ENCODE measurements around the gene NEAT1.

The NEAT1 gene

GRCh38 chr11:65487467-65488272 is 65.1 kb downstream of the NEAT1 start:
- peak; percentile 49 to 81 for DNase-seq

DNA sequence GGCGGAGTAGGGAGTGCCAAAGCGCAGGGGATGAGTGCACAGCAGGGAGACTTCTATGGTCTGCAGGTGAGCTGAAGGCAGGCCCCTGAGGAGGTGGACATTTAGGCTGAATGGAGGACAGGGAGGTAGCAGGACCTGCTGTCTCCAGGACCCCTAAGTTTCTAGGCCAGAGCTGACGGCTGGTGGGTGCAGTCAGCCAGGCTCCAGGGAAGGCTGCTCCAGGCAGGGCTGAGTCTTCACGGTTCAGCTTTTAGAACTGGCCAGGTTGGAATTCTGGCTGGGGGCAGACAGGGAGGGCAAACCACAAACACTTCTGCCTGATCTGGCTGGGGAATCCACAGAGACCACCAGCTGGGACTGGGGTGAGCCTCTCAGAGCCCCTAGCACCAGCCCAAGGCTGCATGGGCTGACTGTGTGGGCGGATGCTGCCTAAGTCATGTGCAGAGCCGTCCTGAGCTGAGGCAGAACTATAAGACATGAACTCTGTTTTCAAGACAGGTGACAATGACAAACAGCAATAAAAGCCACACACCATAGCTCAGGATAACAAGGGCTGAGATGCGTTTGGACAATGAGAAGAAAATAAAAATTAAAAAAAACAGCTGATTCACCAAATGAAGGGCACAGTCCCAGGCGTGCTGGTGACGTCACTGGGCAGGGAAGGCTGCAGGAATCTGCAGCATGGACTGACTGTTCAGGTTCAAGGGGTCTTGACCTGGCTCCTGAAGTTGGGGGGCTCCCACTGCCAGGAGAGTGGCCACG is 65.9 kb downstream of the NEAT1 start:
- no peak for DNase-seq

GRCh38 chr11:65489035-65489705 is 66.6 kb downstream of the NEAT1 start:
- DNase-seq = no peak

- DNase-seq = no peak
Observed at GRCh38 chr11:65489706-65490320, 67.2 kb downstream of the NEAT1 start.

- no peak for DNase-seq
Observed at GRCh38 chr11:65491163-65491465, 68.5 kb downstream of the NEAT1 start.

GRCh38 chr11:65491614-65492386 is 69.2 kb downstream of the NEAT1 start:
- DNase-seq = peak in 1 of 2 donors; percentile 59

- DNase-seq = no peak
Observed at GRCh38 chr11:65492387-65492636, 69.7 kb downstream of the NEAT1 start.

DNA sequence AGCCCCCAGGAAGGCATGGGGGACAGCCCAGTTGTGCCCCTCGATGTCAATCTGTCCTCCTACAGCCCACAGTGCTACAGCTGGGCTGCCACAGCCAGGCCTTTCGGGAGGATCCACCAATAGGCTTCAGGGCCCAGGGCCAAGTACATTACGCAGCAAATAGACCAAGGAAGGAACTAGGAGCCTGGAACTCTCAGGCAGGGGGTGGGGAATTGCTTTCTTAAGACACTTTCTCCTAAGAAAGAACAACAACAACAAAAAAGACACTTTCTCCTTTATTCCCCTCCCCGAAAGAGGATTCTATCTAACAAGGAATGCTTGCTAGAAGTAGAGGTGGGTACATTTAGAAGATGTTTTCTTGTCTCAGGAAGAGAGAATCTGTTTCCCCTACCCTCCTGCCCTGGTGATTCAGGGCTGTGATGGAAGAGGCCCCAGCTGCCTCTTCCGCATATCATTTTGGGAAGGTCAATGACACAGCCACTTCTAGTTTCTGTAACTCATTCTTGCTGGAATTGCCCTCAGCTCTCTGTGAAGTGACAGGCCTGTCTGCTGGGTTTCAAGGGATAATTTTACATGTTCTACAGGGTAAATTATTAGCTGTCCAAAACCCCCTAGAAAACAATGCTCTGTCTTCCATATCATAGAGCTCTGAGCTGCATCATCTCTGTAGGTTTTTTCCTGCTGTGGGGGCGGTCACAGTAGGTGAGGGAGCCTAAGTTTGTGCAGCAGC is 70.2 kb downstream of the NEAT1 start:
- DNase-seq = peak in 1 of 2 donors; percentile 59

GRCh38 chr11:65493367-65494176 is 71.0 kb downstream of the NEAT1 start:
- DNase-seq = no peak
